ENCODE data around the gene AUTS2.

The AUTS2 gene

GRCh38 chr7:70660819-70661191, 1062.5 kb downstream of the AUTS2 start:
- Histone ChIP-seq H3K9me3 (ENCODE audit: control insufficient read depth in 5 of 5, low read length in 5 of 5) (no peaks in the 10 kb centered on the region), H3K27me3 (ENCODE audit: control insufficient read depth in 5 of 5, insufficient read depth in 4 of 5, low read length in 5 of 5) (no peaks in the 10 kb centered on the region), H3K36me3 (ENCODE audit: control insufficient read depth in 5 of 5, insufficient read depth in 5 of 5, low read length in 5 of 5) (peaks cover 0 to 4% (median 0%) of the 10 kb centered on the region in 5 donors), H3K27ac (ENCODE audit: low read depth, low read length) (no peak overlapping the region), H3K4me3 (ENCODE audit: low read depth in 1 of 5, low read length in 5 of 5) (no peak overlapping the region), H3K9ac (ENCODE audit: low read length in 5 of 5) (no peak overlapping the region), H3K4me1 (ENCODE audit: control insufficient read depth in 5 of 5, insufficient read depth in 5 of 5, low read length in 5 of 5) (peaks cover 0 to 8% (median 0%) of the 10 kb centered on the region in 5 donors)

GRCh38 chr7:70663680-70664079, 1065.4 kb downstream of the AUTS2 start:
- H3K4me3 ChIP-seq (ENCODE audit: low read depth in 1 of 5, low read length in 5 of 5) = no peak overlapping the region
- no peak overlapping the region for H3K27ac ChIP-seq (ENCODE audit: low read depth, low read length)
- H3K27me3 ChIP-seq (ENCODE audit: control insufficient read depth in 5 of 5, insufficient read depth in 4 of 5, low read length in 5 of 5) = no peaks in the 10 kb centered on the region
- peaks cover 0 to 4% (median 0%) of the 10 kb centered on the region in 5 donors for H3K36me3 ChIP-seq (ENCODE audit: control insufficient read depth in 5 of 5, insufficient read depth in 5 of 5, low read length in 5 of 5)
- no peaks in the 10 kb centered on the region for H3K9me3 ChIP-seq (ENCODE audit: control insufficient read depth in 5 of 5, low read length in 5 of 5)
- H3K9ac ChIP-seq (ENCODE audit: low read length in 5 of 5) = no peak overlapping the region
- H3K4me1 ChIP-seq (ENCODE audit: control insufficient read depth in 5 of 5, insufficient read depth in 5 of 5, low read length in 5 of 5) = peaks cover 0 to 4% (median 0%) of the 10 kb centered on the region in 5 donors

GRCh38 chr7:70665997-70666396, 1067.7 kb downstream of the AUTS2 start:
- H3K27me3 ChIP-seq (ENCODE audit: control insufficient read depth in 5 of 5, insufficient read depth in 4 of 5, low read length in 5 of 5) = no peaks in the 10 kb centered on the region
- no peaks in the 10 kb centered on the region for H3K9me3 ChIP-seq (ENCODE audit: control insufficient read depth in 5 of 5, low read length in 5 of 5)
- H3K9ac ChIP-seq (ENCODE audit: low read length in 5 of 5) = no peak overlapping the region
- peaks cover 0 to 4% (median 0%) of the 10 kb centered on the region in 5 donors for H3K4me1 ChIP-seq (ENCODE audit: control insufficient read depth in 5 of 5, insufficient read depth in 5 of 5, low read length in 5 of 5)
- H3K27ac ChIP-seq (ENCODE audit: low read depth, low read length) = no peak overlapping the region
- H3K36me3 ChIP-seq (ENCODE audit: control insufficient read depth in 5 of 5, insufficient read depth in 5 of 5, low read length in 5 of 5) = no peaks in the 10 kb centered on the region
- no peak overlapping the region for H3K4me3 ChIP-seq (ENCODE audit: low read depth in 1 of 5, low read length in 5 of 5)

DNA sequence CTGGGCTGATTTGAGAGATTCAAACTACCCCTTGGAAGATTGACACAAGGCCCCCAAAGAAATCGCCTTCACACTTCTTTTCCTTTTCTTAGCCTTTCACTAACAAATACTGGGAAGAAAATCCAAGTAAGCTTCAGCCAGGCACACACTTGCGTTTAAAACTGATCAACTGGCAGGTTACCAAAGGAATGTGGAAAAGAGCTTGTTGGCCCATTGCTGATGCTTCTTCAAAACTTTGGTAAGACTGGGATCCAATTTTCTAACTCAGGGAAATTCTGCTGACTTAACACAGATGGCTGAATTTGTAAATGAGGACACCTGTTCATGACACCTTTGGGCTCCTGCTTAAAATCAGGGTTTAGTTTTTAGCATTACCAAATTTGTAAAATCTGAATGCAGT, 1069.1 kb downstream of the AUTS2 start:
- Histone ChIP-seq H3K36me3 (ENCODE audit: control insufficient read depth in 5 of 5, insufficient read depth in 5 of 5, low read length in 5 of 5) (no peaks in the 10 kb centered on the region), H3K9ac (ENCODE audit: low read length in 5 of 5) (no peak overlapping the region), H3K4me3 (ENCODE audit: low read depth in 1 of 5, low read length in 5 of 5) (no peak overlapping the region), H3K27me3 (ENCODE audit: control insufficient read depth in 5 of 5, insufficient read depth in 4 of 5, low read length in 5 of 5) (no peaks in the 10 kb centered on the region), H3K4me1 (ENCODE audit: control insufficient read depth in 5 of 5, insufficient read depth in 5 of 5, low read length in 5 of 5) (peaks cover 0 to 4% (median 0%) of the 10 kb centered on the region in 5 donors), H3K27ac (ENCODE audit: low read depth, low read length) (no peak overlapping the region), H3K9me3 (ENCODE audit: control insufficient read depth in 5 of 5, low read length in 5 of 5) (no peaks in the 10 kb centered on the region)

DNA sequence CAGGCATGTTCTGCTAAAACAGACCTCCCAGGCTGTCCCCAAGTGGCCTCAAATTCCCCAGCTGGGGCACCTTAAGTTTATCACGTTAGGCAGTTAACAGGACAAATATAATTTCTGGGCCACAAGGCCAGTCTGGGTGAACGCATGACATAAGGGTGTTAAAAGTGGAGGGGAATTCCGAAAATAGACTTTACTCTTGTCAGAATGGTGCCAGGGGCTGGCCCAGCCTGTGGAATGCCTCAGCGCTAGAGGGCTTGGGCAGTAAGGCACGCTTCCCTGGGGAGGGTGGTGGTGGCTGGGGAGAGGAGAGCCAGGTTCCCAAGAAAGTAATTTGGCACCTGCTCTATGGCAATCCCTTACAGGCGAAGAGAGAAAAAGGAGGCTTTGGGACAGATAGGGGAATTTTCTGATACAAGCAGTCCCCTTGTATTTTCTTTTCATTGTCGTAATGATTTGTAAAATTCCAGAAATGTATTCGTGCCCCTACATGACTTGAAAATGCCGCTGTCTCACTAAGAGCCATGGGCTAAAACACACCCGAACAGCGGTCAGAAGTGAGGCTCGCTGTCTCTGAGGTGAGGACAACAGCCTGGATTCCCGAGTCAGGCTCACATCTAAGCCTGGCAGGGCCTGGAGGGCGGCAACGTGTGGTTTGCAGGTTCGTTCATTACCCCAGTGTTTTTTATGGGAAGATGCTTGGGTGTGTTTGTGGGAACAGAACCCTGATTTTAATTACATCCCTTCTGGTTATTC, 1070.5 kb downstream of the AUTS2 start:
- Histone ChIP-seq H3K9me3 (ENCODE audit: control insufficient read depth in 5 of 5, low read length in 5 of 5) (no peaks in the 10 kb centered on the region), H3K36me3 (ENCODE audit: control insufficient read depth in 5 of 5, insufficient read depth in 5 of 5, low read length in 5 of 5) (no peaks in the 10 kb centered on the region), H3K27ac (ENCODE audit: low read depth, low read length) (no peak overlapping the region), H3K4me1 (ENCODE audit: control insufficient read depth in 5 of 5, insufficient read depth in 5 of 5, low read length in 5 of 5) (peaks cover 0 to 4% (median 0%) of the 10 kb centered on the region in 5 donors), H3K9ac (ENCODE audit: low read length in 5 of 5) (no peak overlapping the region), H3K4me3 (ENCODE audit: low read depth in 1 of 5, low read length in 5 of 5) (no peak overlapping the region), H3K27me3 (ENCODE audit: control insufficient read depth in 5 of 5, insufficient read depth in 4 of 5, low read length in 5 of 5) (no peaks in the 10 kb centered on the region)

DNA sequence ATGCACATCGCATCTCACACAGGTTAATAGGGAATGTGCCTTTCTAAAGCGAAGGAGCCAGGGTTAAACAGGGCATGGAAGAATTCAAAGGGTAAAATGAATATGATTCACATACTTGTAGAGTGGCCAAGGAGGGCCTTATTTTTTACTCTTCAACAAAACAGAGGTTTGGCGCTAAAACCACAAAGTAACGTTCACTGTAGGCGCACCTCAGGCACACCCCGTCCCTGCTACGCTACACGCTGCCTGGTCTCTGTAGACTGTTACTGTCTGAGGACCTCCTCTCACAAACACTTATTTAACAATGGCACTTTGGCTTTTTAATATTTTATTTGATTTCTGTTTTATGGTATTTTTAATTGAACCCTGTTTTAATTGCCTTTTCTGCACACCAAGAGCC, 1071.6 kb downstream of the AUTS2 start:
- Histone ChIP-seq H3K4me3 (ENCODE audit: low read depth in 1 of 5, low read length in 5 of 5) (no peak overlapping the region), H3K27ac (ENCODE audit: low read depth, low read length) (no peak overlapping the region), H3K4me1 (ENCODE audit: control insufficient read depth in 5 of 5, insufficient read depth in 5 of 5, low read length in 5 of 5) (peaks cover 0 to 4% (median 0%) of the 10 kb centered on the region in 5 donors), H3K27me3 (ENCODE audit: control insufficient read depth in 5 of 5, insufficient read depth in 4 of 5, low read length in 5 of 5) (no peaks in the 10 kb centered on the region), H3K9me3 (ENCODE audit: control insufficient read depth in 5 of 5, low read length in 5 of 5) (no peaks in the 10 kb centered on the region), H3K36me3 (ENCODE audit: control insufficient read depth in 5 of 5, insufficient read depth in 5 of 5, low read length in 5 of 5) (no peaks in the 10 kb centered on the region), H3K9ac (ENCODE audit: low read length in 5 of 5) (no peak overlapping the region)

DNA sequence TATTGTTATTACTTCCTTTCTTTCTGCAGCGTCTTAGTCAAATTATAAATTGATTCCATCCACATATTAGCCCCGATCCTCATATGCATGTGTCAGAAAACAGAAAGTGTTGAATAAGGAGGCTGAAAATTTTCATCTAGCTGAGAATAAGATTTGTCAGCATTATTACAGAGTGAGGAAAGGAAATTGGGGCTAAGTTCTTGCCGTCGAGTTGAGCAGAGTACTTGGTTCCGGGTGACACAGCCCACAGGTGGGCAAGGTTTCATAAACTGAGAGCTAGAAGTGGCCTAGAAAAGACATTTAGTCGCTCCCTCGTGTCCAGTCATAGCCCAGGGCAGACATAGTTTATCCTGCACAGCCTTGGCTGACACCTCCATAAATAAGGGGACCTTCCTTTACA, 1072.0 kb downstream of the AUTS2 start:
- no peak overlapping the region for H3K27ac ChIP-seq (ENCODE audit: low read depth, low read length)
- no peak overlapping the region for H3K4me3 ChIP-seq (ENCODE audit: low read depth in 1 of 5, low read length in 5 of 5)
- H3K4me1 ChIP-seq (ENCODE audit: control insufficient read depth in 5 of 5, insufficient read depth in 5 of 5, low read length in 5 of 5) = peaks cover 0 to 4% (median 0%) of the 10 kb centered on the region in 5 donors
- no peaks in the 10 kb centered on the region for H3K9me3 ChIP-seq (ENCODE audit: control insufficient read depth in 5 of 5, low read length in 5 of 5)
- H3K36me3 ChIP-seq (ENCODE audit: control insufficient read depth in 5 of 5, insufficient read depth in 5 of 5, low read length in 5 of 5) = no peaks in the 10 kb centered on the region
- no peaks in the 10 kb centered on the region for H3K27me3 ChIP-seq (ENCODE audit: control insufficient read depth in 5 of 5, insufficient read depth in 4 of 5, low read length in 5 of 5)
- no peak overlapping the region for H3K9ac ChIP-seq (ENCODE audit: low read length in 5 of 5)

DNA sequence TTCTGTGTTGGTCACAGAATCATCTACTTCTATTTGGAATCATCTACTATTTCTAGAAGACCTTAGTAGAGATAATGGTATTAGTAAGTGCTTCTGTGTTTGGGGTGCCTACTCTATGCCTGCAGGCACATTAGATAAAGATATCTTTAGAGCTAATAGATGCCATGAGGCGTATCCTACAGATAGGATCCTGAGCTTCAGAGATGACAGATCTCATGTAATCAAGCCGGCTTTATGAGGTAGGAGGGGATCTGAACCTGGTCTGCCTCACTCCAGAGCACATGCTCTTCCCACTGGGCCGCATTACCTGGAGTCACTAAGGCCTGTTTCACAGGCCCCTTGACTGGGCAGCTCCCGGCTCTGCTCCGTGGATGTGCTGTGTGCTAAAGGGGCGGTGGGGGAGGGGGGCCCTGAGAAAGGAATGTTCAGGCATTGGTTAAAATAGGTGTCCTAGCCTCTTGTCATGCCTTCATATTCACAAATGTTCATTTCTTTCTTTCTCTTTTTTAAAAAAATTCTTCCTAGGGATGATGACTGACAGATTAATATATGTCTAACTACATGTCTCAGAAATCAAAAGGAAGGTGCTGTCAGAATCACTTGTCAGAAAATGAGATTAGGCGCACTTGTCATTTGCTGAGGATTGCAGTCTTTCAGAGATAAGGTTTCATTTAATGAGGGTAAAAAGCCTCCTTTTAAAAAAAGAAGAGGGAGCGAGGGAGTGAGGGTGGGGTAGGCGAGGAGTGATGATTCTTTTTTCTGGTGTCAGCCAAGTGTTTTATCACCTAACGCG, 1075.7 kb downstream of the AUTS2 start:
- no peaks in the 10 kb centered on the region for H3K4me1 ChIP-seq (ENCODE audit: control insufficient read depth in 5 of 5, insufficient read depth in 5 of 5, low read length in 5 of 5)
- no peaks in the 10 kb centered on the region for H3K36me3 ChIP-seq (ENCODE audit: control insufficient read depth in 5 of 5, insufficient read depth in 5 of 5, low read length in 5 of 5)
- H3K27me3 ChIP-seq (ENCODE audit: control insufficient read depth in 5 of 5, insufficient read depth in 4 of 5, low read length in 5 of 5) = no peaks in the 10 kb centered on the region
- H3K9ac ChIP-seq (ENCODE audit: low read length in 5 of 5) = no peak overlapping the region
- no peak overlapping the region for H3K27ac ChIP-seq (ENCODE audit: low read depth, low read length)
- no peak overlapping the region for H3K4me3 ChIP-seq (ENCODE audit: low read depth in 1 of 5, low read length in 5 of 5)
- no peaks in the 10 kb centered on the region for H3K9me3 ChIP-seq (ENCODE audit: control insufficient read depth in 5 of 5, low read length in 5 of 5)

GRCh38 chr7:70674571-70675010, 1076.3 kb downstream of the AUTS2 start:
- no peak overlapping the region for H3K27ac ChIP-seq (ENCODE audit: low read depth, low read length)

DNA sequence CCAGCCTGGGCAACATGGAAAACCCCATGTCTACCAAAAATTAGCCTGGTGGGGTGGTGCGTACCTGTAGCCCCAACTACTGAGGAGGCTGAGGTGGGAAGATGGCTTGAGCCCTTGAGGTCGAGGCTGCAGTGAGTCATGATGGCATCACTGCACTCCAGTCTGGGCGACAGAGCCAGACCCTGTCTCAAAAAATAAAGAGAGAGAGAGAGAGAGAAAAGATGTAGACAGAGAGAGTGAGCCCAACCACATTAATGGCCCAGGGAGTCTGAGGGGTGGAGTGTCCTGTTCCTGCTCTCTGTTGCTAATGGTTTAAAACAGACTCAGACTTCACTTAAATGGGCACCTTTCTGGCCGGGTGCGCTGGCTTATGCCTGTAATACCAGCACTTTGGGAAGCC, 1078.0 kb downstream of the AUTS2 start:
- no peaks in the 10 kb centered on the region for H3K36me3 ChIP-seq (ENCODE audit: control insufficient read depth in 5 of 5, insufficient read depth in 5 of 5, low read length in 5 of 5)
- no peaks in the 10 kb centered on the region for H3K9me3 ChIP-seq (ENCODE audit: control insufficient read depth in 5 of 5, low read length in 5 of 5)
- no peak overlapping the region for H3K27ac ChIP-seq (ENCODE audit: low read depth, low read length)
- no peak overlapping the region for H3K9ac ChIP-seq (ENCODE audit: low read length in 5 of 5)
- H3K27me3 ChIP-seq (ENCODE audit: control insufficient read depth in 5 of 5, insufficient read depth in 4 of 5, low read length in 5 of 5) = no peaks in the 10 kb centered on the region
- no peaks in the 10 kb centered on the region for H3K4me1 ChIP-seq (ENCODE audit: control insufficient read depth in 5 of 5, insufficient read depth in 5 of 5, low read length in 5 of 5)
- H3K4me3 ChIP-seq (ENCODE audit: low read depth in 1 of 5, low read length in 5 of 5) = no peak overlapping the region

More at GRCh38 chr7:70674571-70675010, 1076.3 kb downstream of the AUTS2 start:
- Histone ChIP-seq H3K9me3 (ENCODE audit: control insufficient read depth in 5 of 5, low read length in 5 of 5) (no peaks in the 10 kb centered on the region), H3K36me3 (ENCODE audit: control insufficient read depth in 5 of 5, insufficient read depth in 5 of 5, low read length in 5 of 5) (no peaks in the 10 kb centered on the region), H3K4me3 (ENCODE audit: low read depth in 1 of 5, low read length in 5 of 5) (no peak overlapping the region), H3K4me1 (ENCODE audit: control insufficient read depth in 5 of 5, insufficient read depth in 5 of 5, low read length in 5 of 5) (no peaks in the 10 kb centered on the region), H3K9ac (ENCODE audit: low read length in 5 of 5) (no peak overlapping the region), H3K27me3 (ENCODE audit: control insufficient read depth in 5 of 5, insufficient read depth in 4 of 5, low read length in 5 of 5) (no peaks in the 10 kb centered on the region)
